SK-N-SH (cell line): ENCODE results near the gene CCDC93. TPM values are rescaled to one million over a fixed set of nuclear protein-coding genes. Genes with fewer than 3 reads are reported as not detected.

Experiments used
- CTCF ChIA-PET: fragments of 300-600, 350-600 bp; formaldehyde crosslinking; extraction: SDS; loops from one replicate; lab custom pipeline; 2021; lab: Yijun Ruan, JAX
- POLR2A ChIA-PET: fragments of 350-600 bp; sonication (Branson Sonifier 250); formaldehyde crosslinking; extraction: SDS; loops from one replicate; lab custom pipeline; 2020; ENCODE audit warnings: antibody characterized with exemption, inconsistent platforms; lab: Yijun Ruan, JAX
- DNase-seq: peaks from one replicate; pipeline ENCODE4 v3.0.0; 2012
- H2AFZ ChIP-seq: fragments of 200-600 bp; sonication (generic); 2 replicates; pipeline ENCODE4 v1.8.1; 2016; ENCODE audit warnings: antibody characterized with exemption, mild to moderate bottlenecking, low read depth
- H3F3A ChIP-seq: fragments of 200-600 bp; sonication (generic); replicated peaks from 2 replicates; pipeline ENCODE3; 2016; ENCODE audit warnings: antibody characterized with exemption, mild to moderate bottlenecking; ENCODE audit not compliant: insufficient read depth
- H3K27ac ChIP-seq, 2 experiments: fragments of 200-500 bp in 1 of 2; fragments of 200-600 bp in 1 of 2; sonication (Bioruptor generic) in 1 of 2; sonication (generic), shearing (Covaris generic) in 1 of 2; 2 replicates each; pipeline versions ENCODE4 v1.5.1 to v1.6.1; 2014 to 2016; ENCODE audit warnings: low read depth in 2 of 2, inconsistent platforms in 1 of 2, low read length in 1 of 2, mild to moderate bottlenecking in 1 of 2, mixed read lengths in 1 of 2
- H3K27me3 ChIP-seq: fragments of 200-600 bp; sonication (generic), shearing (Covaris generic); 2 replicates; pipeline ENCODE4 v1.6.1; 2016; ENCODE audit warnings: mixed run types; ENCODE audit not compliant: insufficient read depth
- H3K36me3 ChIP-seq, 2 experiments: fragments of 200-500 bp in 1 of 2; fragments of 200-600 bp in 1 of 2; sonication (Bioruptor generic) in 1 of 2; sonication (generic) in 1 of 2; replicated peaks in 1 of 2; 2 replicates each; pipeline versions ENCODE3 to v1.5.1; 2014 to 2016; ENCODE audit warnings: low read length in 1 of 2, mild to moderate bottlenecking in 1 of 2; ENCODE audit not compliant: insufficient read depth in 2 of 2, control insufficient read depth in 1 of 2
- H3K4me1 ChIP-seq, 2 experiments: fragments of 200-500 bp in 1 of 2; fragments of 200-600 bp in 1 of 2; sonication (Bioruptor generic) in 1 of 2; sonication (generic), shearing (Covaris generic) in 1 of 2; 2 replicates each; pipeline versions ENCODE4 v1.5.1 to v1.6.1; 2014 to 2016; ENCODE audit warnings: low read depth in 1 of 2, low read length in 1 of 2, mixed run types in 1 of 2; ENCODE audit not compliant: insufficient read depth in 2 of 2, control insufficient read depth in 1 of 2
- H3K4me2 ChIP-seq: fragments of 200-600 bp; sonication (generic), shearing (Covaris generic); 2 replicates; pipeline ENCODE4 v1.6.1; 2017; ENCODE audit warnings: mixed run types
- H3K4me3 ChIP-seq, 2 experiments: fragments of 200-500 bp in 1 of 2; fragments of 200-600 bp in 1 of 2; sonication (Bioruptor generic) in 1 of 2; sonication (generic), shearing (Covaris generic) in 1 of 2; 2 replicates each; pipeline versions ENCODE4 v1.5.1 to v1.8.1; 2014 to 2016; ENCODE audit warnings: low read depth in 2 of 2, inconsistent platforms in 1 of 2, low read length in 1 of 2, mild to moderate bottlenecking in 1 of 2, mixed read lengths in 1 of 2, moderate library complexity in 1 of 2
- H3K79me2 ChIP-seq: fragments of 200-600 bp; sonication (generic); 2 replicates; pipeline ENCODE4 v1.8.1; 2017; ENCODE audit warnings: mild to moderate bottlenecking; ENCODE audit not compliant: insufficient read depth
- H3K9ac ChIP-seq: fragments of 200-600 bp; sonication (generic); 2 replicates; pipeline ENCODE4 v1.6.1; 2017; ENCODE audit warnings: mixed run types
- H3K9me2 ChIP-seq: fragments of 200-600 bp; sonication (generic); 2 replicates; pipeline ENCODE4 v1.6.1; 2017; ENCODE audit warnings: mixed run types
- H3K9me3 ChIP-seq: fragments of 200-600 bp; sonication (generic); 2 replicates; pipeline ENCODE4 v1.6.1; 2017; ENCODE audit warnings: mixed run types, mild to moderate bottlenecking, moderate library complexity
- H4K20me1 ChIP-seq: fragments of 200-600 bp; sonication (generic); 2 replicates; pipeline ENCODE4 v1.6.1; 2017; ENCODE audit warnings: mild to moderate bottlenecking, mixed run types; ENCODE audit not compliant: insufficient read depth
- CHD2 ChIP-seq: fragments of 150-350 bp; IDR thresholded peaks from 2 replicates; pipeline ENCODE4 v1.6.1; 2018; ENCODE audit warnings: low read length; ENCODE audit not compliant: partially characterized antibody
- EP300 ChIP-seq, 2 experiments: IDR thresholded peaks; 2 replicates each; pipeline versions ENCODE4 v1.4.0 to v1.6.1; 2012; ENCODE audit warnings: borderline replicate concordance in 1 of 2, low read depth in 1 of 2, low read length in 1 of 2
- EZH2phosphoT487 ChIP-seq: fragments of 200-600 bp; sonication (generic); IDR thresholded peaks from 2 replicates; pipeline ENCODE4 v1.6.1; 2017; ENCODE audit warnings: low read depth, mixed run types, mild to moderate bottlenecking, antibody characterized with exemption, moderate library complexity, borderline replicate concordance
- FOSL2 ChIP-seq: IDR thresholded peaks from 2 replicates; pipeline ENCODE4 v1.4.0; 2012; ENCODE audit warnings: low read depth, mild to moderate bottlenecking, moderate library complexity, borderline replicate concordance
- FOXJ3 ChIP-seq: sonication (generic); formaldehyde crosslinking; IDR thresholded peaks from 2 replicates; pipeline ENCODE4 v1.5.1; 2020; ENCODE audit warnings: mild to moderate bottlenecking, missing genetic modification reagents
- FOXM1 ChIP-seq: IDR thresholded peaks from 2 replicates; pipeline ENCODE4 v1.4.0; 2012; ENCODE audit warnings: low read depth, mild to moderate bottlenecking
- GATA2 ChIP-seq: sonication (generic); formaldehyde crosslinking; IDR thresholded peaks from 2 replicates; pipeline ENCODE4 v1.5.0; 2020; ENCODE audit warnings: mild to moderate bottlenecking, missing genetic modification reagents
- JUND ChIP-seq: IDR thresholded peaks from 2 replicates; pipeline ENCODE4 v1.4.0; 2012
- MAX ChIP-seq: IDR thresholded peaks from 2 replicates; pipeline ENCODE4 v1.4.0; 2012; ENCODE audit warnings: low read depth
- MEF2A ChIP-seq: IDR thresholded peaks from 2 replicates; pipeline ENCODE4 v1.4.0; 2012; ENCODE audit warnings: low read depth, borderline replicate concordance
- MXI1 ChIP-seq: IDR thresholded peaks from 2 replicates; pipeline ENCODE4 v1.6.1; 2012; ENCODE audit warnings: mild to moderate bottlenecking, low read depth, low read length, improper control_type of control experiment
- POLR2AphosphoS5 ChIP-seq: IDR thresholded peaks from 2 replicates; pipeline ENCODE4 v1.6.1; 2012; ENCODE audit warnings: low read depth, low read length
- RAD21 ChIP-seq: IDR thresholded peaks from 2 replicates; pipeline ENCODE4 v1.6.1; 2012; ENCODE audit warnings: mild to moderate bottlenecking, low read length
- RCOR1 ChIP-seq: fragments of 150-350 bp; IDR thresholded peaks from 2 replicates; pipeline ENCODE4 v1.6.1; 2017; ENCODE audit warnings: antibody characterized with exemption, low read length
- REST ChIP-seq: IDR thresholded peaks from 2 replicates; pipeline ENCODE4 v1.6.1; 2012; ENCODE audit warnings: mild to moderate bottlenecking, low read depth, low read length, moderate library complexity
- RFX5 ChIP-seq: IDR thresholded peaks from 2 replicates; pipeline ENCODE4 v1.6.1; 2012; ENCODE audit warnings: mild to moderate bottlenecking, improper control_type of control experiment, low read length
- SIN3A ChIP-seq: IDR thresholded peaks from 2 replicates; pipeline ENCODE4 v1.6.1; 2012; ENCODE audit warnings: low read depth, mild to moderate bottlenecking, low read length, moderate library complexity, borderline replicate concordance
- TCF12 ChIP-seq: IDR thresholded peaks from 2 replicates; pipeline ENCODE4 v1.4.0; 2012
- TEAD4 ChIP-seq: IDR thresholded peaks from 2 replicates; pipeline ENCODE4 v1.4.0; 2012; ENCODE audit warnings: mild to moderate bottlenecking, borderline replicate concordance; ENCODE audit not compliant: insufficient read depth
- USF1 ChIP-seq: IDR thresholded peaks from 2 replicates; pipeline ENCODE4 v1.4.0; 2012; ENCODE audit warnings: low read depth, borderline replicate concordance
- USF2 ChIP-seq: fragments of 150-350 bp; IDR thresholded peaks from 2 replicates; pipeline ENCODE4 v1.6.1; 2017; ENCODE audit warnings: antibody characterized with exemption, low read length, low read depth, borderline replicate concordance
- YY1 ChIP-seq: IDR thresholded peaks from 2 replicates; pipeline ENCODE4 v1.4.0; 2012; ENCODE audit warnings: low read depth, mild to moderate bottlenecking
- polyA plus RNA-seq, 3 experiments: library from polyadenylated mRNA; depleted of rRNA; stranded (reverse); fragments of >200 nt; gene quantifications; 2 replicates each; pipeline ENCODE4 v1.2.3, GENCODE V29; 2012

The CCDC93 gene
- polyA plus RNA-seq, 1 of the 3 experiments (the other 2 are of a cell fraction), result 11.7 TPM

- Histone ChIP-seq H3K27me3 (no peaks in the 10 kb centered on the region), H3K4me2 (no peak overlapping the region), H2AFZ (no peak overlapping the region), H3K27ac (no peak overlapping the region), H3K79me2 (no peaks in the 10 kb centered on the region), H3K9ac (no peak overlapping the region), H3K4me3 (no peak overlapping the region), H3K9me3 (no peaks in the 10 kb centered on the region), H3F3A (peaks cover 5% of the 10 kb centered on the region), H3K4me1 (peaks cover 0 to 8% of the 10 kb centered on the region in 2 experiments; a peak in 2 of 4 replicates), H3K9me2 (no peaks in the 10 kb centered on the region), H4K20me1 (no peaks in the 10 kb centered on the region), H3K36me3 (peaks cover 74 to 85% of the 10 kb centered on the region in 2 experiments)
- POLR2A ChIA-PET, result no interaction called here
- CTCF ChIA-PET, result interaction anchor here (4.1 kb wide), 1 partner anchor 50 kb away, joined by 19 read pairs; no protein-coding TSS in a partner anchor
- TF ChIP-seq MAX (no peak), MXI1 (no peak), MEF2A (no peak), EZH2phosphoT487 (no peak), SIN3A (no peak), RFX5 (no peak), POLR2AphosphoS5 (no peak), FOXJ3 (CRISPR knock-in tag) (no peak), RCOR1 (no peak), GATA2 (CRISPR knock-in tag) (no peak), FOXM1 (no peak), USF1 (no peak), TCF12 (no peak)
- DNase-seq, result no peak
Observed at GRCh38 chr2:117953231-117953630, 60.6 kb downstream of the CCDC93 start.

- DNase-seq, result no peak
- ChIA-PET CTCF (interaction anchor here (0.6 to 4.1 kb wide), 3 partner anchors 51 to 962 kb away, joined by 3 to 19 read pairs (median 4); no protein-coding TSS in a partner anchor), POLR2A (no interaction called here)
- no peaks in the 10 kb centered on the region for H3K9me2 ChIP-seq
- H2AFZ ChIP-seq, result no peak overlapping the region
- H3K4me1 ChIP-seq, result peaks cover 0 to 7% of the 10 kb centered on the region in 2 experiments; a peak in 2 of 4 replicates
- H3K27me3 ChIP-seq, result no peaks in the 10 kb centered on the region
- H3K9ac ChIP-seq, result no peak overlapping the region
- no peak overlapping the region for H3K27ac ChIP-seq
- H3K36me3 ChIP-seq, result peaks cover 78 to 84% of the 10 kb centered on the region in 2 experiments
- no peak overlapping the region for H3K4me3 ChIP-seq
- H3K4me2 ChIP-seq, result no peak overlapping the region
- no peaks in the 10 kb centered on the region for H4K20me1 ChIP-seq
- H3F3A ChIP-seq, result peaks cover 3% of the 10 kb centered on the region
- H3K9me3 ChIP-seq, result no peaks in the 10 kb centered on the region
- H3K79me2 ChIP-seq, result no peaks in the 10 kb centered on the region
- TF ChIP-seq TEAD4 (no peak), JUND (no peak), CHD2 (no peak), MAX (no peak), FOXM1 (no peak), YY1 (no peak), USF1 (no peak), MXI1 (no peak), FOXJ3 (CRISPR knock-in tag) (no peak), FOSL2 (no peak), USF2 (no peak), REST (no peak), EP300 (IDR thresholded peaks at IDR 0.05; ENCODE audit: borderline replicate concordance in 1 of 2, low read depth in 1 of 2, low read length in 1 of 2) (no peak), RAD21 (no peak), EZH2phosphoT487 (no peak)
Observed at GRCh38 chr2:117952701-117953100, 61.2 kb downstream of the CCDC93 start.
